Activated gamma-delta T cell treated with anti-CD3 and anti-CD28 coated beads, Interleukin-2, amount 50 U/mL, for 16 hours (primary cell): ENCODE data around the gene RNF34.

Experiments used
- DNase-seq: peaks from one replicate; pipeline ENCODE4 v3.0.0-alpha.2; 2020; ENCODE audit warnings: low read depth

RNF34 gene

DNA sequence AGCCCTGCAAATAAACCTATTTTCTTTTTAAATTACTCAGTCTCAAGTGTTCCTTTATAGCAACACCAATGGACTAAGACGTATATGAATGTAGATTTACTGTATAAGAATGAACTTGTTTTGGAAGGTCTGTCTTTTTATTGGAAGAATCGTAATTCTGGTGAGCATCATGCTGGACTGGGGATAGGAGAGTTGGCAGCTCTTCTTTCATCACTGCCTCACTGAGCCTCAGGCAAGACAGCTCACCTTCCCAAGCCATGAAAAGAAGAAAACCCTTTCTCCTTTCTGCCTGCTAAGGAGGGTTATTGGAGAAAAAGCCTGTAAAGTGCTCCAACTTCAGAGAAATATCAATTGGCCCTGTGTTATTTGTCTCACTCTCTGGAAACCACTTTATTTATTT, 9.1 kb upstream of the RNF34 start:
- DNase-seq: no peak

DNA sequence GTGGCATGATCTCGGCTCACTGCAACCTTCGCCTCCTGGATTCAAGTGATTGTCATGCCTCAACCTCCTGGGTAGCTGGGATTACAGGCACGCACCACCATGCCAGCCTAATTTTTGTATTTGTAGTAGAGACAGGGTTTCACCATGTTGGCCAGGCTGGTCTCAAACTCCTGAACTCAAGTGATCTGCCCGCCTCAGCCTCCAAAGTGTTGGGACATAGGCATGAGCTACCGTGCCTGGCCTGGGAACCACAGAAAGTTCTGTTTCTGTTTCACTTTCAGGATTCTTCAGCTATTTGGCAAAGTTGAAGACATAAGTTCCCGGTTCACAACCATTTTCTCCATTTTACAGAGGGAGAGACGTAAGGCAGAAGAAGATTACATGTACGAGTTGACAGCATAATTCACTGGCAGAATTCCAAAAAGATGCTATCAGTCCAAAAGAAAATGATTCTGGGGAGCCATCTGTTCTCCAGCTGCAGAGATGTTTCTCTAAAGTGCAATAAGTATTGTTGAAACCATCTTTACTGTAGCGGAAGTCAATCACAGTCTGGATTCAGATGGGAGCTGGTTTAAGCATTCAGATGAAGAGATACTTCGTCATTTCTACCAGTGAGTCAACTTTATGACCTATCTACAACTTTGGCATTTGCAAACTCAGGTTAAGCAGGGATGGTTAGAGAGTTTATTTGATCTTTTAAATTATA, 8.1 kb upstream of the RNF34 start:
- no peak for DNase-seq

DNA sequence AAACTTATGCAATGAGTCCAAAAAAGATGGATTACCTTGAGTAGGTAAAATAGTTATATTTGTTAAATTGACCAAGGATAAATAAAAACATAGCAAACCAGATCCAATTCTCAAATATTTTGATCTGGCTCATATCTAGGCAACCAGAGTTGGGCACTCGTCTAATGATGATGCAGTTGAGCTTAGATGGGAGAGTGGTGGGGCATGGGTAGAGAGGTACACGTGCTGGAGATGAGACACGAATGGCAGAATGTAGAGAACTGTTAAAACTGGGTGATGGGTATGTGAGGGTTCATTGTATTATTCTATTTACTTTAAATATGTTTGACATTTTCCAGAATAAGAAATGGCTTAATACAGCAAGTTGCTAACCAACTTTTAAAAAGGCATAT, 7.6 kb upstream of the RNF34 start:
- DNase-seq: no peak

DNA sequence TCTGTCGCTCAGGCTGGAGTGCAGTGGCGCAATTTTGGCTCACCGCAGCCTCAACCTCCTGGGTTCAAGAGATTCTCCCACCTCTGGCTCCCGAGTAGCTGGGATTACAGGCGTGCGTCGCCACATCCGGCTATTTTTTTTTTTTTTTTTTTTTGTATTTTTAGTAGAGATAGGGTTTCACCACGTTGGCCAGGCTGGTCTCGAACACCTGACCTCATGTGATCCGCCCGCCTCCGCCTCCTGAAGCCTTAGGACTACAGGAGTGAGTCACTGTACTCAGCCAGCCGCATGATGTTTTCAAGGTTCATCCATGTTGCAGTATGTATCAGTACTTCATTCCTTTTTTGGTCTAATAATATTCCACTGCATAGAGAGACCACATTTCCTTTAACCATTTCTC, 2.4 kb upstream of the RNF34 start:
- DNase-seq: no peak

DNA sequence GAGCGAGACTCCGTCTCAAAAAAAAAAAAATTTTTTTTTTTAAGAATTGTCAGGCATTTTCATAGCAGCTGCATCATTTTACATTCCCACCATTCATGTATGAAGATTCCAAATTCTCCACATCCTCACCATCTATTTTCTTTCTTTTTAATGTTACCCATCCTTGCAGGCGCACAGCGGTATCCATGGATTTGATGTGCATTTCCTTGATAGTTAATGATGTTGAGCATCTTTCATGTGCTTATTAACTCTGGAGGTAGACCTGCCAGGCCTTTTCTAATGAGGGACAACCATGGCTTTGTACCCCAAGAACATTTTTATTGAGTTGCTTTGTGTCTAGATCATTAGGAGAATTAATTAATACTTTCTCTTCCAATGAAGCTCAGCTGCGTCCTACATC, 1.6 kb upstream of the RNF34 start:
- DNase-seq: no peak

DNA sequence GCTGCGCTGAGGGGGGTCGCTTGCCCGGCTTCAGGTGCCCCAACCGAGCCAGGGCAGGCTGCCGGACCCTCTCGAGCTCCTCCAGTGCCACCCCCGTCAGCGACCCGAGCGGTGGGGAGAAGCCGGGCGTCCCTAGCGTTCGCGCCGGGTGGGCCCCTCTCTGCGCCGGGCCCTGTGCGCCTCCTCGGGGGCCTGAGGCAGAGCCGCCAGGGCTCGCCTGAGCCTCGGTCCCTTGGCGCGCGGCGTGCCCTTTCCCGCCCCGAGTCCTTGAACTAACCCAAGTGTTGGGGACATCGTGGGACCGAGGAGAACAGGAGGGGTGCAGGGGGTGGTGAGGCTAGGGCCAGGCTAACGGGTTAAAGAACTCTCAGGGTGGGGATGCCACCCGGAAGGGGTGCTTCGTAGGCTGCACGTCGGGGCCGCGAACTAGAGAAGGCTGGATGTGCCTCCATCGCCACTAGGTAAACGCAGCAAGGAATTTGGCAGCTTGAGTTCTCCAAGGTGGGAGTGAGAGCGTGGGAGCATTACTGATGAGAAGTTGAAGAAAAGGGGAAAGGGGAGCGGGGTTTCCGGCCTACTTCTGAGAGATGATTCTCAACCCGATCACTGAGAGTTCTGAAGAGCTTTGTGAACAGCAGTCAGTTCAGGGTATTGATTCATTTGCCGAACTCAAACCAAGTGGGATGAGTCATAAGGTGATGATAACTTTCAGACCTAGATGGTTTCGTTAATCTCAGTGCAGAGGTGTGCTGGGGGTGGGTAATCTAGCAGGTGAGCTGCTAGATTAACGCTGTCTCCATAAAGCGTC, 618 bp downstream of the RNF34 start:
- peak; percentile 31 for DNase-seq

DNA sequence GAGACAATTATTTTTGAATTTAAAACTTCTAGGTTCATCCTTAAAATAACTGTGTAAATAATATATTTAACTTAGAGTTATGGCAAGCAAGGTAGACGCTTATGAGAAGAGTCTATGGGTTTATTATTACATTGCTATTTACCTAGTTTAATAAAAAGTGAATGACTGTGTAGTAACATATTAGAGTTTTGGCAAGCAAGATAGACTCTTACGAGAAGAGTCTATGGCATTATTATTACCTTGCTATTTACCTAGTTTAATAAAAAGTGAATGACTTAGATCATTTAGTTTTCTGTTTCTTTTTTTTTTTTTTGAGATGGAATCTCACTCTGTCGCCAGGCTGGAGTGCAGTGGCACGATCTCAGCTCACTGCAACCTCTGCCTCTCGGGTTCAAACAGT, 3.8 kb downstream of the RNF34 start:
- no peak for DNase-seq

DNA sequence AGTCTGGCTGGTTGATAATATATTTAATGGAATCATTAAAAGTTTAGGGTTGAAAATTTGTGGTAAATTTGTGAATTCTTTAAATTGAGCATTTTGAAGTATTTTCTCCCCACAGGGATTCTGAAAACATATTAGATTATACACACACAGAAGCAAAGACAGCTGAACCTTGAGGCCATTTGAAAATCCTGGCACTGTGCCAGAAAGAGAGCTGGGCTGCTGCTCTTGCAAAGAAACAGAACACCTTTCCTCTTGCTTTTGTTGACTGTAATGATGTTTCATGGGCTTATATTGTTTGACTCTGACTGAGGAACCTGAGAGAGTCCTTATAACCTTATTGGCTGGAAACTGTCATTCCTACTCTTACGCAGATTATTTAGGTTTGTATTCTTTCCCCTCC, 4.8 kb downstream of the RNF34 start:
- DNase-seq: no peak

DNA sequence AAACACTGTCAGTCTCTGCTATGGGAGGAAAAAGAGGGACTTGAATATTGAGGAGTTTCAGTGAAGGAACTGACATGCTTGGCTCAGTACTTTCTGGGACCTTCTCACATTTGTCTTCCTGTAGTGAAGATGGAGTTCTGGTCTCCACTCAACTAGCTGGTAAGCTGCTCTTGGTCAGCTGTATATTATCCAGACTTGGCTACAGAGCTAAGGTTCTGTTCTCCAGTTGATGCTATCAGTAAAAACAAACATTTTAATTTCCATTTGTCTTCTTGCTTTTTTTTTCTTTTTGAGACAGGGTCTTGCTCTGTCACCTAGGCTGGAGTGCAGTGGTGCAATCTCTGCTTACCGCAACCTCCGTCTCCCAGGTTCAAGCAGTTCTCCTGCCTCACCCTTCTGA, 5.3 kb downstream of the RNF34 start:
- DNase-seq: no peak

DNA sequence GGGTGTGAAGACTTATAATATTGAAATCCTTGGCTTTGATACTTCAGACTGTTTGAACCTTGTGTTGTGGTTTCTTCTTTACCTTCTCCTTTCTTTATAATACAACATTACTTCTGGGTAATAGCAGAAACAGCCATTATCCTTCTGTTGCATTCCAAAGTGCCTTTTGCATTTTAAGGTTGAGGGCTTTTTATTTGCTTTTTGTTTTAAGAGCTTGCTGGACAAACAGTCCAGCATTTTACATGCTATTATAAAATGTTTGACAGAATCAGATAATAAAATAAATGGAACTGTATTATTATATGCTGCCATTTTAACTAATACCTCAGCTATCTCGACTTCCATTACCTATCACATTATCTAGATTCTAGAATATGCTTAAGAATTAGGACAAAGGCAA, 14.0 kb downstream of the RNF34 start:
- DNase-seq: no peak

DNA sequence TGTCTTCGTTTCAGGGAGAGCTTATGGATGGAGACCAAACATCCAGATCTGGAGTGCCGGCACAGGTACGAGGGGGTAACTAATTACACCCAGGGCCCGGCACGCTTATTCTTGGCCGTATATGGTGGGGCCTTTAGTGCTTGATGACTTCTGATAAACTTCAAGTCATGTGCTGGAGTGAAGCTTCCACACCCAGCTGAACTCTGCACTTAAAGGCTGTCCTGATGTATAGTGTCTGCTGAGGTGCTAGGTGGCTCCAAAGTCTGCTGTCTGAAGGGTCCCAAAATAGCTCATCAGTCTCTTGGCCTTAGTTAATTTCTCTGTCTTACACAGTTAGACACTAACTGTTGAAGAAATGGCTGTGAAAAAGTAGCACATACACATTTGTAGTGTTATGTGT, 17.9 kb downstream of the RNF34 start:
- DNase-seq: no peak

DNA sequence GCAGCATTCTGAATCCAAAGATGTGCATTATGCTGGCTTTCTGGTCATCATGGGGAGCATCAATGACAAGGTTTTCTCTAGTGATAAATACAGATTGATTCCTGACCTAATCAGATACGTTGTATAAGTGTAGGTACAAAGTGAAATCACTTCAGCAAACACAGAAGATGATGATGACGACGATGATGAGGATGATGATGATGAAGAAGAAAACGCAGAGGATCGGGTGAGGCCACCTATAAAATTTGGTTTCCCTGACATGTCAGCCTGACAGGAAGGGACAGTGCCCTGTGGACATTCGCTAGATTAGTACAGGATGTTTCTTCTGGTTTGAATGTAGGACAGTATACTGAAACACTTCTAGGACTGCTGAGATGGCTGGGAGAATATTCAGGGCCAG, 20.2 kb downstream of the RNF34 start:
- DNase-seq: no peak

DNA sequence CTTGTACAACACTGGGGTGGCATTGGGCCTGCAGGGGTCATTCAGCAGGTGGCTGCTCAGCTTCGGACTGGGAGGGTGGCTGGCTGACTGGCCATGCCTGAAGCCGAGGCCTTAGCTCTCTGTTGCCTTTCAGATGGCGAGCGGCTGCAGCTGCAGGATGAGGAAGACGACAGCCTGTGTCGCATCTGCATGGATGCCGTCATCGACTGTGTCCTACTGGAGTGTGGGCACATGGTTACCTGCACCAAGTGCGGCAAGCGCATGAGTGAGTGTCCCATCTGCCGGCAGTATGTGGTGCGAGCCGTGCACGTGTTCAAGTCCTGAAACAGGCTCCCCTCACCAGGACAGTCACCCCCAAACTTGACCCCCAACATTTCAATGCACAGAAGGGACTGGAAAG, 23.3 kb downstream of the RNF34 start:
- no peak for DNase-seq

DNA sequence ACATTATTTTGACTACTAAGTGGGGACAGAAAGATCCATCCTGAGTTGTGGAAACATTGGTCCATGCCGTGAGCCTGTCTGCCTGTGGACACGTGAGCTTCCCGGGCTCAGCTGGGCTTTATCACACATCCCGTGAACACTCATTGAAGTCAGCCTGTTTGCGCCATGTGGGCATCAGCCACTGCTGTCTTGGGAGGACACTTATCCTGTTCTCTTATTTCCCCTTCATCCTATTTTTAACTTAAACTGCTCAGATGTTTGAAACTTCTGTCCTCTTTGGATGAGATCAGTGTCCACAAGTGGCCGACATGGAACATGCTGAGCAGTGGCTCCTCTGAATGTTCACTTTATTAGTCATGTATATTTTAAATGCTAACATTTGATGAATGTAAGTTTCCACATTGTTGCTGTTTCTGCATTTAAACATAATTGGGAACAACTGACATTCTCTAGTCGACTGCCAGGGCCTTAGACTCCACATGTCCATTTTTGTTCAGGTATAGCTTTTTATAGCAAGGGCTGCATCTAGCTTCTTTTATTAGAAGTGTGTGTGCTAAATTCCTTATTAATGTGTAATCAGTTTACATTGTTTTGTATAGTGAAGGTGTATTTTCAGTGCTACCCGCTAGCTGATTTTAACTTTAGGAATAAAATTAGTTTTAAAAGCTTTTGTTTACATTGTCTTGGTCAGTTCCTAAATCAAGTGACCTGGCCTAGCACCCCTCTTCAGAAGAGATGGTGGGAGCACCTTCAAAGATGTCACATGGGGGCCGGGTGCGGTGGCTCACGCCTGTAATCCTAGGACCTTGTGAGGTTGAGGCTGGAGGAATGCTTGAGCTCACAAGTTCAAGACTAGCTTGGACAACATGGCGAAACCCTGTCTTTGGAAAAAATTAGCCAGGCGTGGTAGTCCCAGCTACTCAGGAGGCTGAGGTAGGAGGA, 24.0 kb downstream of the RNF34 start:
- no peak for DNase-seq

DNA sequence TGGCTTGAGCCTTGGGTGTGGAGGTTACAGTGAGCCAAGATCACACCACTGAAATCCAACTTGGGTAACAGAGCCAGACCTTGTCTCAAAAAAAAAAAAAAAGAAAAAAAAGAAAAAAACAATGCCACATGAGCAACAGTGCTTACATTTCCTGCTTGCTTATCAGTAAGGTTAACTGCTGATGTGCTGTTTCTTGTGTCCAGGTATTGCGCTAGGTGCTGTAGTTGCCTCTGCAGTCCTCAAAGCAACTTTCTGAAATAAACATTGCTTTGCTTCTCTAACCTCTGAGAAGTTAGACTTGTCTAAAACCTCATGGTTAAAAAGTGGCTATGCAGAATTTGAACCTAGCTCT, 24.7 kb downstream of the RNF34 start:
- DNase-seq: no peak

DNA sequence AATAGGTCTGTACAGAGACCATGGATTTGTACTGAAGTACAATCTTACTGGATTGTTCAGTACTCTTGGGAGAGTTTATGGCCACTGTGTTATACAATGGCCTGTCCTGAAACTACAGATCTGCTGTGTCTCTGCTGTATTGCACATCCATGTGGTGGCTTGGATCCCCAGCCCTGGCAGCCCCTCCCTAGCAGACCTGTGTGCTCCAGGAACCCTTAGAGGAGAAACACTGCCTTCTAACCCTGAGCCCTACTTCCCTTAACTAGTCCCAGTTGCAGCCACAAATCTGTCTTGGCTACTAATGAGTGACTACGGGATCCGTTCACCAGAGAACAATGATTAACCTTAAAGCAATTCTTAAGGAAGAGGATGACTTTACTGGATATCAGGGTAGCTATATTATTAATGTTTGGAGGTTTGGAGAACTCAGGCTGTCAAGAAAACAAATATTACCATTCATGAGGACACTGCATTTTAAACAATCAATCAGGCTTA, 27.7 kb downstream of the RNF34 start:
- no peak for DNase-seq

DNA sequence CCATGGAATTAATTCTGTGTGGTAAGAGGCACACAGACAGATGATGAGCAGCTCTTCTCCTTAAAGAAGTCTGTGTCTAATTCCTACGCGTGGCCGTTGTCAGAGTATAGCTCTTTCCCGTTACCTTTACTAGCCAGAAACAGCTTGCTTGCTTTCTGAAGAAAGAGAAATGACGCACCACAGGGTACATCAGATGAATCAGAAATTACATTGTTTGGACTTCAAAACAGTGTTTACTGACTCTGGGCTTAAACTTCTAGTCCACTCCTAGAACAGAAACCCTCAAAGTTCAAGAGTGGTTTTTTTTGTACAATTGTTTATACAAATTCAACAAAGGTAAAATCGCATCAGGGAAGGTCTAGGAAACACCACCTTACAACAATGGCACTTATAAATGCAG, 29.0 kb downstream of the RNF34 start:
- DNase-seq: no peak

DNA sequence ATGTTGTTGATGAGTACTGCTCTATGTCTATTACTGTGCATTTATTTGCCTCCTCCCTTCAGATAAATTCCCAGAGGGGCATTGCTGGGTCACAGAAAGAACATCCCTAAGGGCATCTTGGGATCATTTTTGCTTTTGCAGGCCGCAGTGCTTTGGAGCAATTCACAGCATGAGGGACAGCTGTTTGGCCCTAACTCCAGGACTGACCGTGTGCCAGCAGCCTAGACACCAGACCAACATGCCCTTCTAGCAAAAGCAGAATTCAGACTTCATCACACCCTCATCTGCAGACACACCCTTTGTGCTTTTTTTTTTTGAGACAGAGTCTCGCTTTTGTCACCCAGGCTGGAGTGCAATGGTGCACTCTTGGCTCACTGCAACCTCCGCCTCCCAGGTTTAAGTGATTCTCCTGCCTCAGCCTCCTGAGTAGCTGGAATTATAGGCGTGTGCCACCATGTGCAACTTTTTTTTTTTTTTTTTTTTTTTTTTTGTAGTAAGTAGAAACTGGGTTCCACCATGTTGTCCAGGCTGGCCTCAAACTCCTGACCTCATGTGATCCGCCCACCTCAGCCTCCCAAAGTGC, 31.0 kb downstream of the RNF34 start:
- DNase-seq: no peak

DNA sequence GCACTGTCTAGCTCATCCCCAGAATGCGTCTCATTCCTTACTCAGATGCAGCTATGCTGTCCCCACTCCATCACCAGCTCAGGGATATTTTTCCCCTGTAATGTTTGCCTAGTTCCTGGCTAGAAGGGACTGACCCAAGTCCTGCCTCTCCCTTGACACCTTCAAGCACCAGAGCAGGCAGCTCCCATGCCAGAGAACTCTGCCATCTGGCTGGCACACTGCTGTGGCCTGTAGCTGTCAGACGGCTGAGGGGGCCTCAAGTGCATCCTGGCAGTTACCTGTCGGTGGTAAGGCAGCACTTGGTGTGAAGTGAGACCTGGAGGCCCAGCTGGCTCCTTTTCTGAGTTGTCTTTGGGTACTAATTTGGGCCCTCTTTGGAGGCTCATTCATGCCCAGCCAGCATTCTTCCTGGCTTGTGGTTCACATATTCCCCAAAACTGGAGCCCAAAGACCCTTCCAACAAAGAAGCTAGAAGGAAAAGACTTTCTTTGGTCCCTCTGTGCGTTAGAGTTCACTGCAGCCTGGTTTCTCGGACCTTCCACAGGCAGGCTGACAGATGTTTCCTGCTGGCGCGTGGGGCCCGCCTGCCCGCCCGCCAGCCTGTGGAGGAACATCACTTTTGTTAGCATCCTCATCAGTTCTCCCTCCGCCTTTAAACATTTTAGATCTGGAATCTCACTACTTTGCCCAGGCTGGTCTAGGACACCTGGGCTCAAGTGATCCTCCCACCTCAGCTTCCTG, 33.0 kb downstream of the RNF34 start:
- DNase-seq: no peak

DNA sequence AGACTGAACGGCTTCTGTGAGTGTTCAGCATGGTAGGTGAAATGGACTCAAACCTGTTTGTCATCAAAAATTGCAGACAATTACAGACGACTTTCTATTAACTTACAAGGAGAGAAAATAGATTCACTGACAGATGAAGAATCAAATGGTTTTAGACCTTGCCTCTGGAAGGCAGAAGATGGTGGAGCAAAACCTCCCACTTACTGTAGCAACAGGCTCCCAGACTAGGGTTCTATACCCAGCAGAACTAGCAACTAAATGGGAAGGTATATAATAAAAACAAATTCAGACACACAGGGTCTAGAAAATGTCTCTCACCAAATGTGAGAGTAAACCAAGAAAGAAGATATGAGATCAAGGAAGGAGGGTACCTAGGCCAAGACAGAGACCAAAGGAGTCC, 36.8 kb downstream of the RNF34 start:
- no peak for DNase-seq

DNA sequence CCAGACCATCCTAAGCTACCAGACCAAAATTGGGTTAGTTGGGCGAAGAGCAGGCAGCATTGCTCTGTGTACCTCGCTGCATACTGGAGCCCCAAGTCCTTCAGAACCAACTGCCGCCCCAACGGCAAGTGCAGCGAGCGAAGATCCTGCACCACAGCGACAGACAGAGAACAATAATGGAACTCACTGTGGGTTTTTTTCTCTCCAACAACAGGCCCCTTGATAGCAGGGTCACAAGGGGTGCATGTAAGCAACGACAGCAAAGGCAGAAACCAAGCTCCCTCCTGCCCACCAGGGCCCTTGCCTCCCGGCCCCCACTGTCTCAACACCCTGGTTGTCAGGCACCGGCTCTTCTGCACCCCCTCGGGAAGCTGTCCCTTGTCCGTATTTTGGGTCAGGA, 39.0 kb downstream of the RNF34 start:
- no peak for DNase-seq

DNA sequence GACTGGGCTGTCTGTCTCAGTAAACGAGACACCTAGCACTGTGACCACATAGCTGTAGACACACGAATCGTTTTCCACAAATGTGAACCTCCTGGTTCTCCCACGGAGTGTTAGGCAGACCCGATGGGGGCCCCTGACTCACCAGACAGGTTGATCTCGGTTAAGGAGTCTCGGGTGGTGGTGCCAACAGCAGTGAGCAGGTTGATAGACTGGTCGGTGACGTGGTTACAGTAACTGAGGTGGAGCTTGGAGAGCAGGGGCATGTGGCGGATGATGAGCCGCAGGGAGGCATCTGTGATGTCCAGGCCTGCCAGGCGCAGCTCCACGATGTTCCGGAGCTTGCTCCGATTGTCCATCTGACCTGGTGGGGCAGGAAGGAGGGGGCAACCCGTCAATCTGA, 39.8 kb downstream of the RNF34 start:
- no peak for DNase-seq
